Measurements from ENCODE around the gene SDC1.

- no peak for TF ChIP-seq CTCF (IDR thresholded peaks at IDR 0.05; ENCODE audit: poor library complexity)
- TF ChIP-seq EZH2 (IDR thresholded peaks at IDR 0.05; ENCODE audit: borderline replicate concordance), result no peak
- TF ChIP-seq EZH2phosphoT487 (IDR thresholded peaks at IDR 0.05; ENCODE audit: low read depth, severe bottlenecking, unreplicated experiment), result no peak
Measured at GRCh38 chr2:20182241-20182931, 42.5 kb downstream of the SDC1 start.
